NCI-H2107 treated with DMSO at 0.1 percent for 48 hours (cell line): Measurements from ENCODE around the gene RNF213.
"Not testable (repeated sequence)": the region's sequence is repeated elsewhere in the genome, so short reads cannot be mapped to it uniquely, and the experiment has no call there.

Experiments
- DNase-seq: peaks from one replicate; lab custom pipeline; 2025; ENCODE audit not compliant: unreplicated experiment; lab: John Stamatoyannopoulos, UW

Gene RNF213

GRCh38 chr17:80387071-80387470, 126.4 kb downstream of the RNF213 start:
- no peak for DNase-seq

- DNase-seq, result no peak
Observed at GRCh38 chr17:80388175-80388574, 127.5 kb downstream of the RNF213 start.

- DNase-seq, result no peak
Observed at GRCh38 chr17:80388601-80389000, 127.9 kb downstream of the RNF213 start.

- no peak for DNase-seq
Observed at GRCh38 chr17:80389011-80389995, 128.7 kb downstream of the RNF213 start.

GRCh38 chr17:80393241-80393890, 132.7 kb downstream of the RNF213 start:
- no peak for DNase-seq

GRCh38 chr17:80393961-80394360, 133.3 kb downstream of the RNF213 start:
- no peak for DNase-seq

GRCh38 chr17:80394629-80395216, 134.1 kb downstream of the RNF213 start:
- peak; percentile 27 for DNase-seq

- DNase-seq, result no peak
Observed at GRCh38 chr17:80395402-80396151, 134.9 kb downstream of the RNF213 start.

- no peak for DNase-seq
Observed at GRCh38 chr17:80396157-80397033, 135.7 kb downstream of the RNF213 start.

- no peak for DNase-seq
Observed at GRCh38 chr17:80397034-80397387, 136.4 kb downstream of the RNF213 start.

- DNase-seq, result no peak
Observed at GRCh38 chr17:80397686-80398085, 137.0 kb downstream of the RNF213 start.

- DNase-seq, result not testable (repeated sequence)
Observed at GRCh38 chr17:80401086-80401485, 140.4 kb downstream of the RNF213 start.

GRCh38 chr17:80402102-80402501, 141.4 kb downstream of the RNF213 start:
- not testable (repeated sequence) for DNase-seq

GRCh38 chr17:80402959-80403358, 142.3 kb downstream of the RNF213 start:
- DNase-seq, result no peak

GRCh38 chr17:80406146-80406545, 145.5 kb downstream of the RNF213 start:
- DNase-seq, result no peak

- not testable (repeated sequence) for DNase-seq
Observed at GRCh38 chr17:80407917-80408316, 147.3 kb downstream of the RNF213 start.

- DNase-seq, result no peak
Observed at GRCh38 chr17:80408872-80409271, 148.2 kb downstream of the RNF213 start.

GRCh38 chr17:80409626-80410025, 149.0 kb downstream of the RNF213 start:
- no peak for DNase-seq

- DNase-seq, result not testable (repeated sequence)
Observed at GRCh38 chr17:80410441-80411087, 149.9 kb downstream of the RNF213 start.
